Mesodermal cell (in vitro differentiated cells): ENCODE data around the gene TSC22D1. TPM values are rescaled to one million over a fixed set of nuclear protein-coding genes. Genes with fewer than 3 reads are reported as not detected.
A peak's percentile ranks its signal among the peaks of the same experiment; 100 is the strongest.

Experiments used
- H3K27ac ChIP-seq: 2 replicates; pipeline ENCODE4 v1.7.0; 2013; ENCODE audit warnings: mild to moderate bottlenecking, low read depth, low read length, moderate library complexity; ENCODE audit not compliant: severe bottlenecking
- H3K36me3 ChIP-seq: 2 replicates; pipeline ENCODE4 v1.7.1; 2013; ENCODE audit warnings: mild to moderate bottlenecking, low read length, moderate library complexity; ENCODE audit not compliant: control insufficient read depth, insufficient read depth
- H3K4me1 ChIP-seq: one replicate; pipeline ENCODE4 v1.7.1; 2013; ENCODE audit warnings: mild to moderate bottlenecking, low read length; ENCODE audit not compliant: insufficient read depth, control insufficient read depth, poor library complexity, severe bottlenecking
- H3K4me3 ChIP-seq: 2 replicates; pipeline ENCODE4 v1.7.0; 2013; ENCODE audit warnings: low read length, control low read depth, mild to moderate bottlenecking; ENCODE audit not compliant: insufficient read depth, poor library complexity, severe bottlenecking; ENCODE audit errors: extremely low read depth
- H3K9me3 ChIP-seq: 2 replicates; pipeline ENCODE4 v1.7.1; 2013; ENCODE audit warnings: mild to moderate bottlenecking, low read length, moderate library complexity; ENCODE audit not compliant: control insufficient read depth
- WGBS, 2 experiments: methylation state at CpG; one replicate each; pipeline ENCODE4 v1.1.5; 2013; ENCODE audit warnings: missing lambda C conversion rate in 2 of 2; ENCODE audit not compliant: insufficient coverage in 2 of 2; 5-methylcytosine and 5-hydroxymethylcytosine counted together
- polyA plus RNA-seq, 2 experiments: library from polyadenylated mRNA; stranded (reverse); fragments of 50-300 nt; gene quantifications; one replicate each; pipeline ENCODE4 v1.2.3, GENCODE V29; 2013

The TSC22D1 gene
- polyA plus RNA-seq (2013, experiment 1 of 2), result 180 TPM
- polyA plus RNA-seq (2013, experiment 2 of 2), result 178 TPM

DNA sequence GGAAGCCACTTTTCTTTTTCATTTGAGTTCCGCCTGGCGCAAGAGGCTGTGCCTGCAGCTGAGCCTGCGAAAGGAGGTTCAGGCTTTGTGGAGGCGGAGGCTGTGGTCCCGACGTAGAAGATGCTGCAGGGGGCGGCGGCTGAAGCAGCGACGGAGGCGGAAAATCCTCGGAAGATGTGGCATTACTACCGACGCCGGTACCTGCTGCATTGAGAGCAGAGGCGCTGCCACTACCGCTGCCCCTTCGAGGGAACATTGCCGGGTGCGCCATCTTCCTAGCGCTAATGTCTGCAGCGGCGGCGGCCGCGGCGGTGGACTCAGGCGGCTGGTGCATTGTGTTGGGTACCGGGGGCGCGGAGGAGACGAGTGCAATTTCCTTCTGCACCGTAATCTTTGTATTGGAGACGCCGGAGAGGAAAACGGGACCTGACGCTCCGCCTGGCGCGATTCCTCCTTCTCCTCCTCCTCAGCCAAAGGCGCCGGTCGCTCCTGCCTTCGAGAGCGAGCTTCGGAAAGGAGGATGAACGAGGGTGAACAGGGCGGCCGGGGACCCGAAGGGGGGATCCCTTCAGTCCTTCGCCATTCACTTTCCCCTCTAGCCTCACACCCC is at the start of gene TSC22D1:
Gene TSC22D1, minus strand, starts transcription at position 590 of the 610 bp plus-strand sequence. Its CDS starts 256 bp downstream, at position 334.
- Histone ChIP-seq H3K36me3 (peaks cover 17% of the 10 kb centered on the region), H3K27ac (peak within 1 kb of the TSS; percentile 97), H3K9me3 (no peaks in the 10 kb centered on the region), H3K4me1 (peaks cover 24% of the 10 kb centered on the region), H3K4me3 (peak within 1 kb of the TSS; percentile 83)
- WGBS, 2 experiments, result 2 to 3% methylated on average over 31 to 37 of the region's 51 CpGs

- Histone ChIP-seq H3K27ac (no peak overlapping the region), H3K36me3 (no peaks in the 10 kb centered on the region), H3K4me3 (no peak overlapping the region), H3K9me3 (no peaks in the 10 kb centered on the region), H3K4me1 (no peaks in the 10 kb centered on the region)
- WGBS, 2 experiments, result no CpG with 5 or more reads among the region's 1 CpG
Observed at GRCh38 chr13:44622708-44623107, 46.6 kb upstream of the TSC22D1 start.

DNA sequence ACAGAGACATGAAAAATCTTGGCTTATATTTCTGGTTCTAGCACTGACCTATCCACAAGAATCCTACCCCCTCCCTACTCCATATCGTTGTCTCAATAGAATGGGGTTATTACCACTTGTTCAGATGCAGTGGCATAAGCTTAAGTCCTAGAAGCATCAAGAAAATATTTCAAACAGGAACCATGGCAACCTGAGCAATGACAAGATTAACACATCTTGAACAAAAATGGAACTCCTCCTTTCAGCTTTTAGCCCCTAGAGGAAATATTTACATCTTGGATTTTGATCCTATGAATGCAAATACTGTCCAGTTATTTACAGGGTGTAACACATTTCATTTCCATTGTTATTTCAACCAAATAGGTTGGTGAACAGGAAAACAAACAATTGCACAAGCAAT is 46.1 kb upstream of the TSC22D1 start:
- no peaks in the 10 kb centered on the region for H3K36me3 ChIP-seq
- no peak overlapping the region for H3K27ac ChIP-seq
- no peak overlapping the region for H3K4me3 ChIP-seq
- H3K4me1 ChIP-seq, result no peaks in the 10 kb centered on the region
- 100% methylated on average over 1 of the region's 1 CpG; no CpG with 5 or more reads in 1 of the 2 experiments for WGBS, 2 experiments
- no peaks in the 10 kb centered on the region for H3K9me3 ChIP-seq

DNA sequence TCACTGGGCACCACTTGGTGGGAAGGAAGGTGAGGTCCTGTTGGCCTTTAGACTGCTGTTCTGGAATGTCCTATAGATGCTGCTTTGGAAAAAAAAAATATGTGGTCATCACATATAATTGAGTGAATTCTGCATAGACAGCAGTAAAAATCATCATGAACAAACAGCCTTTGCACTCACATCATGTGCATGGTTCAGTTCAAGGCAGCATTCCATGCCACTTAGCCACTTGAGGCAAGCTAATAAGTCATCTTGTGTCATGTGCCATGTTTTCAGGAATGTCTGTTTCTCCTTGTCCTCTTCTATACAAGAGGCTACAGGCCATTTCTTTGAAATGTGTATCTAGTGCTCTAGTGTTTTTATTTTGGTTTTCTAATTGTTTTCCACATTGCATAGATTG is 43.9 kb upstream of the TSC22D1 start:
- no peaks in the 10 kb centered on the region for H3K4me1 ChIP-seq
- no peaks in the 10 kb centered on the region for H3K9me3 ChIP-seq
- no peaks in the 10 kb centered on the region for H3K36me3 ChIP-seq
- no peak overlapping the region for H3K27ac ChIP-seq
- no peak overlapping the region for H3K4me3 ChIP-seq

DNA sequence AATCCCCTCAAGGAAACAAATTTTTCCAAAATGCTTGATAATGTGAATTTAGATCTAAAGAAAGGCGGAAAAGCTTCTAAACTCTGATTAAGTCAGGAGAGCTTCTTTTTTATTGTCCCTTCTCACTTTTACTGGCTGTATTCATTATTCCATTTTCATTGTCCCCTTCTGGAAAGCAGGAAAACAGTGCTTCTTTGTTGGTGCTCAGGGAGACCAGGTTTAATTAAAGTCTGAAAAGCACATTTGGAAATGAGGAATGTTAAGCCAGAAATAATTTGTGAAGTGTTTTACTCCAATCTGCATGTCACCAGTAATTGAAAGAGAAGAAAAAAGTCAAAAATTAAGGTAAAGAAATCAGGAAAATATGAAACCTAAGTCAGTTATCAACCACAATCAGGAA is 43.5 kb upstream of the TSC22D1 start:
- Histone ChIP-seq H3K9me3 (no peaks in the 10 kb centered on the region), H3K4me3 (no peak overlapping the region), H3K27ac (no peak overlapping the region), H3K4me1 (no peaks in the 10 kb centered on the region), H3K36me3 (no peaks in the 10 kb centered on the region)
- 80% methylated on average over 1 of the region's 1 CpG; no CpG with 5 or more reads in 1 of the 2 experiments for WGBS, 2 experiments

GRCh38 chr13:44618326-44618725 is 42.2 kb upstream of the TSC22D1 start:
- H3K4me1 ChIP-seq, result no peaks in the 10 kb centered on the region
- no peaks in the 10 kb centered on the region for H3K9me3 ChIP-seq
- H3K4me3 ChIP-seq, result no peak overlapping the region
- no peak overlapping the region for H3K27ac ChIP-seq
- H3K36me3 ChIP-seq, result no peaks in the 10 kb centered on the region
- no CpG with 5 or more reads among the region's 1 CpG for WGBS, 2 experiments

GRCh38 chr13:44617648-44618047 is 41.5 kb upstream of the TSC22D1 start:
- no peaks in the 10 kb centered on the region for H3K4me1 ChIP-seq
- H3K4me3 ChIP-seq, result no peak overlapping the region
- WGBS, 2 experiments, result 69 to 98% methylated on average over 7 to 8 of the region's 11 CpGs
- H3K9me3 ChIP-seq, result no peaks in the 10 kb centered on the region
- H3K27ac ChIP-seq, result no peak overlapping the region
- H3K36me3 ChIP-seq, result no peaks in the 10 kb centered on the region

DNA sequence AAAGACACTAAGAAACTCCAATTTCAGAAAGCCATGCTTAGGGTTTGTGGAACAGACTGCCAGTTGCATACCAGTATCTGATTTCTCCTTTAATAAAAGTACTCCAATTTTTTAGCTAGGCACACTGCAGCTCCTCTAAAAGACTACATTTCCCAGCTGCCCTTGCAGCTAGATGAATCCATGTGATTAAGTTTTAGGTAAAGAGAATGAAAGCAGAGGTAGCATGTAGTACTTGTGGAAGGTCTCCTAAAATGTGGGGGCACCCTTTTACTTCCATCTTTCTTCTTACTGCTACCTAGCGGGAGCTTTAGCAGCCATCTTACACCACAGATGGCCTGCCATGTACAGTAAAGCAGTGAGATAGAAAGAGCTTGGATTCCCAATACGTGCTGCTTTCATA is 33.0 kb upstream of the TSC22D1 start:
- Histone ChIP-seq H3K4me1 (no peaks in the 10 kb centered on the region), H3K4me3 (no peak overlapping the region), H3K9me3 (no peaks in the 10 kb centered on the region), H3K27ac (no peak overlapping the region), H3K36me3 (no peaks in the 10 kb centered on the region)
- WGBS, 2 experiments, result 80 to 90% methylated on average over 2 of the region's 2 CpGs

- WGBS, 2 experiments, result 20% methylated on average over 1 of the region's 6 CpGs; no CpG with 5 or more reads in 1 of the 2 experiments
- no peaks in the 10 kb centered on the region for H3K9me3 ChIP-seq
- no peaks in the 10 kb centered on the region for H3K4me1 ChIP-seq
- H3K4me3 ChIP-seq, result no peak overlapping the region
- H3K27ac ChIP-seq, result no peak overlapping the region
- H3K36me3 ChIP-seq, result no peaks in the 10 kb centered on the region
Observed at GRCh38 chr13:44605721-44606120, 29.6 kb upstream of the TSC22D1 start.

DNA sequence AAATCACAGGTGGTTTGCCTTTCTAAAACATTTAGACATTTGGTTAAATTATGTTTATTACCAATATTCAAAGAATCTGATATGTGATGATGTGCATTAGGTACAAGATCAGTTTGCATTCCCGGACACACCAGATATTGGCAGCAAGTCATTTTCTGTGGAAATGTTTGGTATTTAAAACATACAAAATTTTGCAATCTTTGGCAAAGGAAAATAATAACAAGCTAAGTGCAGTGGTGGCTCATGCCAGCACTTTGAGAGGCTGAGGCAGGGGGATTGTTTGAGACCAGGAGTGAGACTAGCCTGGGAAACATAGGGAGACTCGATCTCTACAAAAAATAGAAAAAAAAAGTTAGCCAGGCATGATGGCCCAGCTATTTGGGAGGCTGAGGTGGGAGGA is 29.1 kb upstream of the TSC22D1 start:
- Histone ChIP-seq H3K4me1 (no peaks in the 10 kb centered on the region), H3K27ac (no peak overlapping the region), H3K4me3 (no peak overlapping the region), H3K36me3 (no peaks in the 10 kb centered on the region), H3K9me3 (no peaks in the 10 kb centered on the region)
- 60% methylated on average over 1 of the region's 2 CpGs; no CpG with 5 or more reads in 1 of the 2 experiments for WGBS, 2 experiments

GRCh38 chr13:44601586-44601985 is 25.5 kb upstream of the TSC22D1 start:
- Histone ChIP-seq H3K9me3 (no peaks in the 10 kb centered on the region), H3K27ac (no peak overlapping the region), H3K36me3 (no peaks in the 10 kb centered on the region), H3K4me1 (no peaks in the 10 kb centered on the region), H3K4me3 (no peak overlapping the region)
- 82 to 87% methylated on average over 1 to 2 of the region's 2 CpGs for WGBS, 2 experiments
